Tibial artery (tissue), 4 donors: ENCODE measurements around the gene SEC14L5.

Experiments
- DNase-seq, 2 donors: peaks; one replicate each; pipeline ENCODE4 v3.0.0-alpha.2; 2019
- H3K27ac ChIP-seq, 2 donors: fragments of 200-600 bp; sonication (generic) in 1 of 2; 1 replicate in 1 of 2; 2 replicates in 1 of 2; pipeline ENCODE4 v1.5.1; 2018 to 2019; ENCODE audit warnings: mild to moderate bottlenecking in 1 of 2
- H3K27me3 ChIP-seq, 2 donors: fragments of 200-600 bp; sonication (generic) in 1 of 2; one replicate each; pipeline versions ENCODE4 v1.5.1 to v1.6.0; 2016 to 2019
- H3K36me3 ChIP-seq, 3 donors: fragments of 200-600 bp; sonication (generic) in 2 of 3; one replicate each; pipeline ENCODE4 v1.5.1; 2016 to 2019; ENCODE audit warnings: mild to moderate bottlenecking in 2 of 3
- H3K4me1 ChIP-seq, 4 donors: fragments of 200-600 bp; sonication (generic) in 2 of 4; 1 replicate in 3 of 4; 2 replicates in 1 of 4; pipeline ENCODE4 v1.5.1; 2016 to 2019
- H3K4me3 ChIP-seq, 2 donors: fragments of 200-600 bp; sonication (generic) in 1 of 2; 1 replicate in 1 of 2; 2 replicates in 1 of 2; pipeline ENCODE4 v1.5.1; 2018 to 2019; ENCODE audit warnings: mild to moderate bottlenecking in 2 of 2
- H3K9me3 ChIP-seq, 3 donors: fragments of 200-600 bp; sonication (generic) in 1 of 3; one replicate each; pipeline ENCODE4 v1.5.1; 2016 to 2019
- intact Hi-C: fragments of 100-400 bp; cut with DNase I; formaldehyde crosslinking; loops from one replicate; pipeline ENCODE4 v1.15.0; 2023; ENCODE audit warnings: low total_unique reads
- TF ChIP-seq, protein P1 (sequence below), 2 experiments: fragments of 200-600 bp in 1 of 2; fragments of 450-650 bp in 1 of 2; IDR thresholded peaks; one replicate each; pipeline ENCODE4 v1.5.1; 2017 to 2019; ENCODE audit warnings: antibody characterized with exemption in 2 of 2, mild to moderate bottlenecking in 1 of 2, moderate library complexity in 1 of 2

The SEC14L5 gene

DNA sequence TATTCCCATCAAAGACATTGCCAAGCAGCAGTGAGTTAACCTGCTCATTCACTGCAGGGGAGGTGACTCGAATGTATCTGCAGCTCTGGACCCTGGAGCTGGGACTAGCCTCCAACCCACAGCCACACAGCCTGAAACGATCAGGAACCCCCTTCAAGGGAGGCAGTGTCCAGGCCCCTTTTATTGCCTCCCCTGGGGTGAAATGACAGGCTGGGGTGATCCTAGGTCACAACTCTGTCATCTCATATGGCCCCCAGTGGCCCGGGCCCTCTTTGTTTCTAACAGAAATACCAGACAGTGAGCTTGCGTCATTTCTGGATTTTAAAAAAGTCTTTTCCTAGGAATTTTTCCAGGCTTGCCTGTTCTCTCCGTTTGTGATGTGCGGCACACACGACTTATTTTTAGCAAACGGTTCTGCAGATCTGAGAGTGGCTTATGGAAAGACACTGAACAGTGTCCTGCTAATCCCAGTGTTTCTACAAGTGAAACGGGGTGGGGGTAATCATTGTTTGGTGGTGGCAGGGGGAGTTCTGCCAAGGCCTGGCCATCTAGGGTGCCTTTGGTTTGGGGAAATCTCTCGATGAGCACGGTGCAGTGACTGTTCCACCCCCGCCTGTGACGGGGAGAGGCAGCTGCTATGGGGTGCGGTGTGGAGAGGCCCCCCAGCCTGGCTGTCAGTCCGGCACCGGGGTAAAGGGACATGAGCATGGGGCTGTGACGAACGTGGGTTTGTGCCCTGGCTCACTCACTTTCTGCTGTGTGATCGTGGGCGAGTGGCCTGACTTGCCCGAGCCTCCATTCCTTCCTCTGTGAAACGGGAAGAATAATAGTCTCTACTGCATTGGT is 48.4 kb downstream of the SEC14L5 start:
- no peak overlapping the region for H3K27ac ChIP-seq
- TF ChIP-seq, protein P1, sequence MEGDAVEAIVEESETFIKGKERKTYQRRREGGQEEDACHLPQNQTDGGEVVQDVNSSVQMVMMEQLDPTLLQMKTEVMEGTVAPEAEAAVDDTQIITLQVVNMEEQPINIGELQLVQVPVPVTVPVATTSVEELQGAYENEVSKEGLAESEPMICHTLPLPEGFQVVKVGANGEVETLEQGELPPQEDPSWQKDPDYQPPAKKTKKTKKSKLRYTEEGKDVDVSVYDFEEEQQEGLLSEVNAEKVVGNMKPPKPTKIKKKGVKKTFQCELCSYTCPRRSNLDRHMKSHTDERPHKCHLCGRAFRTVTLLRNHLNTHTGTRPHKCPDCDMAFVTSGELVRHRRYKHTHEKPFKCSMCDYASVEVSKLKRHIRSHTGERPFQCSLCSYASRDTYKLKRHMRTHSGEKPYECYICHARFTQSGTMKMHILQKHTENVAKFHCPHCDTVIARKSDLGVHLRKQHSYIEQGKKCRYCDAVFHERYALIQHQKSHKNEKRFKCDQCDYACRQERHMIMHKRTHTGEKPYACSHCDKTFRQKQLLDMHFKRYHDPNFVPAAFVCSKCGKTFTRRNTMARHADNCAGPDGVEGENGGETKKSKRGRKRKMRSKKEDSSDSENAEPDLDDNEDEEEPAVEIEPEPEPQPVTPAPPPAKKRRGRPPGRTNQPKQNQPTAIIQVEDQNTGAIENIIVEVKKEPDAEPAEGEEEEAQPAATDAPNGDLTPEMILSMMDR (IDR thresholded peaks at IDR 0.05), result no peak
- no peaks in the 10 kb centered on the region for H3K4me1 ChIP-seq
- no peaks in the 10 kb centered on the region for H3K9me3 ChIP-seq
- peaks cover 0 to 23% of the 10 kb centered on the region in 2 donors for H3K27me3 ChIP-seq
- intact Hi-C loops, result no loop called here
- H3K36me3 ChIP-seq, result no peaks in the 10 kb centered on the region
- no peak for DNase-seq
- no peak overlapping the region for H3K4me3 ChIP-seq

DNA sequence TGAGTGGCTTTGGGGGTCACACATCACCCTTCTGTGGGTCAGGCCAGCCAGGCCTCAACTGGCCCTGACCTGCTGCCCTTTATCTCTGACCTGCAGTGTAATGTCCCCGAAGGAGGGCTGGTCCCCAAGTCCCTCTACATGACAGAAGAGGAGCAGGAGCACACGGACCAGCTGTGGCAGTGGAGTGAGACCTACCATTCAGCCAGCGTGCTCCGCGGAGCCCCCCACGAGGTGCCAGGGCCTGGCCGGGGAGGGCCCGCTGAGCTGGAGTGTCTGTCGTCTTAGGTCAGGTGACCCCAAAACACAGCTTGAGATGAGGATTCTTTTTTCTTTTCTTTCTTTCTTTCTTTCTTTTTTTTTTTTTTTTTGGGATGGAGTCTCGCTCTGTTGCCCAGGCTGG is 49.1 kb downstream of the SEC14L5 start:
- Histone ChIP-seq H3K36me3 (no peaks in the 10 kb centered on the region), H3K9me3 (no peaks in the 10 kb centered on the region), H3K27ac (no peak overlapping the region), H3K4me1 (no peaks in the 10 kb centered on the region), H3K4me3 (no peak overlapping the region), H3K27me3 (peaks cover 0 to 28% of the 10 kb centered on the region in 2 donors)
- TF ChIP-seq, protein P1 (IDR thresholded peaks at IDR 0.05), result no peak
- DNase-seq, result no peak
- intact Hi-C loops, result no loop called here

DNA sequence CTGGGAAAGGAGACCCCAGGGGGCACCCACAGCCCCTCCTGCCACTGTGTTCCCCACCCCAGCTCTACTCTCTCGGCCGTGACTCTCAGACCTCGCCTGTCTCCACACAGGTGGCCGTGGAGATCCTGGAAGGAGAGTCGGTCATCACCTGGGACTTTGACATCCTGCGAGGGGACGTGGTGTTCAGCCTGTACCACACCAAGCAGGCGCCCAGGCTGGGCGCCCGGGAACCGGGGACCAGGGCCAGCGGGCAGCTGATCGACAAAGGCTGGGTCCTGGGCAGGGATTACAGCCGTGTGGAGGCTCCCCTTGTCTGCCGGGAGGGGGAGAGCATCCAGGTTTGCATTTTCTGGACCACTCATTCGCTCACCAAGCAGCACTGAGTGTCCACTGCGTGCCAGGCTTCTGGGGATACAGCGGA is 50.2 kb downstream of the SEC14L5 start:
- Histone ChIP-seq H3K36me3 (no peaks in the 10 kb centered on the region), H3K4me1 (no peaks in the 10 kb centered on the region), H3K4me3 (no peak overlapping the region), H3K9me3 (no peaks in the 10 kb centered on the region), H3K27me3 (peaks cover 0 to 24% of the 10 kb centered on the region in 2 donors), H3K27ac (no peak overlapping the region)
- intact Hi-C loops, result no loop called here
- DNase-seq, result no peak
- TF ChIP-seq, protein P1 (IDR thresholded peaks at IDR 0.05), result no peak

DNA sequence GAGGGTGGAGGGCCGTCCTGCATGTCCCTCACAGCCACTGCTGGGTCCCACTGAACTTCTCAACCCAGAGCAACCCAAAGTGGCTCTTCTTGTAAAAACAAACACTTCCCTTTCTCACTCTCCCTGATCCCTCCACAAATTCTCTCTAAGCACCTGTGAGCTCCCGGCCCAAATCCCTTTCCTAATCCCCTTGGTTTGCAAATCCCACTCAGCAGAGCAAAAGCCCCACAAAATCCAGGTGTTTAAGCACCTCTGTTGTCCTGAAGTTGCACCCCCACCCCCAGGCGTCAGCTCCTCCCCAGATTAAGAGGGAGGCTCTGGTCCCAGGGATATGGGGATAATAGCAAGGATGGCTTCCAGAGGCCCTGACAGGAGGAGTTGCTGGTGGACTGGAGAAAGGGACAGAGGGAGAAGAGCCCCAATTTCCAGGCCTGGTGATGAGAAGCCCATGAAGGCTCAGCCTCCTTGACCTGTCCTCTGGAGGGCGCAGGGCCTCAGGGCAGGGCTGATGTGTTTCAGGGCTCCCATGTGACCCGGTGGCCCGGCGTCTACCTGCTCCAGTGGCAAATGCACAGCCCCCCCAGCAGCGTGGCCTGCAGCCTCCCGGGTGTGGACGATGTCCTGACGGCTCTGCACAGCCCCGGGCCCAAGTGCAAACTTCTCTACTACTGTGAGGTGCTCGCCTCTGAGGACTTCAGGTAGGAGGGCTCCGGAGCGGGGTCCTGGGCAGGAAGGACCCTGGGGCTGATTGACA is 52.6 kb downstream of the SEC14L5 start:
- Histone ChIP-seq H3K9me3 (no peaks in the 10 kb centered on the region), H3K27me3 (peaks cover 0 to 14% of the 10 kb centered on the region in 2 donors), H3K4me3 (no peak overlapping the region), H3K27ac (no peak overlapping the region), H3K4me1 (no peaks in the 10 kb centered on the region), H3K36me3 (no peaks in the 10 kb centered on the region)
- intact Hi-C loops, result no loop called here
- DNase-seq, result no peak
- TF ChIP-seq, protein P1 (IDR thresholded peaks at IDR 0.05), result no peak

DNA sequence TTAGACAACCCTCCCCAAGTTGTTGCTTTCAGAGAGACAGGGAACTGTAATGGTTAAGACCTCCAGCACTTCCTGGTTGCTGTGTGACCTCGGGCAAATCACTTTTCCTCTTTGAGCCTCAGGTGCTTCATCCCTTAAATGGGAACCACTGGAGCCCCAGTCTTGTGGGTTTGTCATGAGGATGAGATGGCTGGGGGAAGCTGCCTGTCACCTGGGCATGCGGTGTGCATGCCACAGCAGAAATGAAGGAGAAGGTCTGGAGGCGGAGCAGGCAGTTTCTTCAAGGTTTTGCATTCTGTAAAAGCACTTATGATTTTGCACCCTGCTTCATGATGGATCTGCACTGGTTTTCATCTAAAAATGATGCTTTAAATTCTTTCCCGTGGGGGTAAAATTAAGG is 53.5 kb downstream of the SEC14L5 start:
- TF ChIP-seq, protein P1 (IDR thresholded peaks at IDR 0.05), result no peak
- no peaks in the 10 kb centered on the region for H3K36me3 ChIP-seq
- intact Hi-C loops, result no loop called here
- no peaks in the 10 kb centered on the region for H3K9me3 ChIP-seq
- H3K4me3 ChIP-seq, result no peak overlapping the region
- no peaks in the 10 kb centered on the region for H3K4me1 ChIP-seq
- peaks cover 0 to 14% of the 10 kb centered on the region in 2 donors for H3K27me3 ChIP-seq
- DNase-seq, result no peak
- no peak overlapping the region for H3K27ac ChIP-seq
